GM18867 (cell line): ENCODE results near the gene OR5AU1.

ENCODE experiments used
- ATAC-seq: cut with Tn5 transposase; IDR thresholded peaks from one replicate; pipeline ENCODE4 v1.9.1; 2021; ENCODE audit warnings: mild to moderate bottlenecking, moderate library complexity; ENCODE audit not compliant: unreplicated experiment

OR5AU1 gene

GRCh38 chr14:21155963-21156362 lies at the start of gene OR5AU1:
Gene OR5AU1 (minus strand): TSS chr14:21156063. CDS start chr14:21155872, 191 bp downstream.
- ATAC-seq = no peak

GRCh38 chr14:21205026-21205677 lies 49.3 kb upstream of the OR5AU1 start:
- ATAC-seq = no peak

- ATAC-seq = no peak
Observed at GRCh38 chr14:21204167-21205025, 48.5 kb upstream of the OR5AU1 start.

GRCh38 chr14:21203470-21204166 lies 47.8 kb upstream of the OR5AU1 start:
- ATAC-seq = no peak

GRCh38 chr14:21202463-21203358 lies 46.8 kb upstream of the OR5AU1 start:
- ATAC-seq = no peak

GRCh38 chr14:21201732-21202462 lies 46.0 kb upstream of the OR5AU1 start:
- ATAC-seq = no peak

- ATAC-seq = no peak
Observed at GRCh38 chr14:21200752-21201461, 45.0 kb upstream of the OR5AU1 start.

GRCh38 chr14:21199611-21200560 lies 44.0 kb upstream of the OR5AU1 start:
- no peak for ATAC-seq

GRCh38 chr14:21197418-21198205 lies 41.7 kb upstream of the OR5AU1 start:
- ATAC-seq = no peak

- no peak for ATAC-seq
Observed at GRCh38 chr14:21194597-21194996, 38.7 kb upstream of the OR5AU1 start.

- ATAC-seq = no peak
Observed at GRCh38 chr14:21192875-21193535, 37.1 kb upstream of the OR5AU1 start.

GRCh38 chr14:21192447-21192822 lies 36.6 kb upstream of the OR5AU1 start:
- ATAC-seq = no peak

GRCh38 chr14:21191809-21192446 lies 36.1 kb upstream of the OR5AU1 start:
- ATAC-seq = peak; percentile 91

GRCh38 chr14:21191261-21191808 lies 35.5 kb upstream of the OR5AU1 start:
- ATAC-seq = no peak

GRCh38 chr14:21185491-21185890 lies 29.6 kb upstream of the OR5AU1 start:
- no peak for ATAC-seq

- ATAC-seq = no peak
Observed at GRCh38 chr14:21184254-21184653, 28.4 kb upstream of the OR5AU1 start.
